SH-SY5Y (cell line): ENCODE results near the gene AMIGO3.

Source experiments
- GATA2 ChIP-seq: IDR thresholded peaks from 2 replicates; pipeline ENCODE4 v1.6.1; 2011; ENCODE audit warnings: mild to moderate bottlenecking, low read depth, low read length
- GATA3 ChIP-seq: IDR thresholded peaks from 2 replicates; pipeline ENCODE4 v1.6.1; 2011; ENCODE audit warnings: low read depth, mild to moderate bottlenecking, low read length, moderate library complexity

DNA sequence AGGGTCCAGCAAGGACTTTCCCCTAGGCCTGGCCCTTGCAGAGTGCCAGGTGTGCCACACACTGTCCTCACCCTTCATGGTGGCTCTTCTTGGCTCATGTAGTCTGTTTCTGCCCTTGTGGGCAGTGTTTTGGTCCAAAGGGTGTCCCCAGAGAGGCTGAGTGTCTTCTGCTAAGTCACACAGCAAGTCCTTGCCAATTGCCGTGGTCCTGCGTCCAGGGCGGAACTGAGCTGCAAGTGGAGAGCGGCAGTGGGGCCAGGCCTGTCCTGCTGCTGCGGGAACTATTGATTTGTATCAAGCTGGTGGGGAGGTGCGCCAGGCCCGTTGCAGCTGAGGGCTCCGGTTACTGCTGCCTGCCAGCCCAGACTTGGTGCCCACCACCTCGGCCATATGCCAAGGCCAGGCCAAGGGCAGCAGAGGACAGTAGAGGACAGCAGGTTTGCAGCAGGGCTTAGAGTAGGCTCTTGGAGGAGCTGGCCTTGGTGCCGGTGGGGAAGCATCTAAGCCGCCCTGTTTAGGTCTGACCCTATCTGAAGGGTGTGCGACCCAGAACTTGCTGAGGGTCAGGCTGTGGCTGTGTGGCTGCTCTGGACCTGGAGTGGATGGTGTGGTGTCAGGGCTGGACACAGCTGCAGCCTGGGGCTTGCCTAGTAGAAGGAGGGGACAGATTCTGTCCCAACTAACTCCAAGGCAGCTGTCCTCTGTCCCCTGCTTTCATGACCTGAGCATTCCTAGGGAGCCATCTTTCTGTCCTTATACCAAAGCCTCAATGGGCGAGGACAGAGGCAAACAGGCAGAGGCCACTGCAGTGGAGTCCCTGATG lies 4.5 kb downstream of the AMIGO3 start:
- no peak for TF ChIP-seq GATA2
- no peak for TF ChIP-seq GATA3
